Measurements from ENCODE around the gene SLC6A4.

SLC6A4 gene

GRCh38 chr17:30235386-30236296 lies at the start of gene SLC6A4:
Gene SLC6A4 (minus strand): TSS chr17:30235697. CDS start chr17:30221958, 13,739 bp downstream.
- no peak for DNase-seq

GRCh38 chr17:30279156-30279555 lies 43.7 kb upstream of the SLC6A4 start:
- DNase-seq, result no peak

GRCh38 chr17:30278032-30278431 lies 42.5 kb upstream of the SLC6A4 start:
- DNase-seq, result peak; percentile 32

- no peak for DNase-seq
These were observed 40.4 kb upstream of the SLC6A4 start for GRCh38 chr17:30275911-30276310.

GRCh38 chr17:30274887-30275286 lies 39.4 kb upstream of the SLC6A4 start:
- no peak for DNase-seq

- DNase-seq, result no peak
These were observed 37.9 kb upstream of the SLC6A4 start for GRCh38 chr17:30273373-30273772.

- DNase-seq, result no peak
These were observed 35.6 kb upstream of the SLC6A4 start for GRCh38 chr17:30271102-30271501.

GRCh38 chr17:30267625-30268024 lies 32.1 kb upstream of the SLC6A4 start:
- no peak for DNase-seq

GRCh38 chr17:30263552-30264333 lies 28.2 kb upstream of the SLC6A4 start:
- DNase-seq, result no peak

- no peak for DNase-seq
These were observed 21.4 kb upstream of the SLC6A4 start for GRCh38 chr17:30256756-30257506.

- DNase-seq, result no peak
These were observed 18.7 kb upstream of the SLC6A4 start for GRCh38 chr17:30254150-30254549.

- DNase-seq, result no peak
These were observed 17.8 kb upstream of the SLC6A4 start for GRCh38 chr17:30253312-30253711.

GRCh38 chr17:30251931-30252330 lies 16.4 kb upstream of the SLC6A4 start:
- no peak for DNase-seq

GRCh38 chr17:30249460-30249859 lies 14.0 kb upstream of the SLC6A4 start:
- no peak for DNase-seq

- no peak for DNase-seq
These were observed 13.3 kb upstream of the SLC6A4 start for GRCh38 chr17:30248786-30249185.

GRCh38 chr17:30246460-30246859 lies 11.0 kb upstream of the SLC6A4 start:
- DNase-seq, result no peak

- DNase-seq, result no peak
These were observed 9.4 kb upstream of the SLC6A4 start for GRCh38 chr17:30244853-30245385.

GRCh38 chr17:30243568-30243967 lies 8.1 kb upstream of the SLC6A4 start:
- DNase-seq, result no peak

- no peak for DNase-seq
These were observed 7.5 kb upstream of the SLC6A4 start for GRCh38 chr17:30243002-30243401.

GRCh38 chr17:30241051-30241450 lies 5.6 kb upstream of the SLC6A4 start:
- no peak for DNase-seq

- no peak for DNase-seq
These were observed 4.7 kb upstream of the SLC6A4 start for GRCh38 chr17:30240177-30240576.

- DNase-seq, result no peak
These were observed 3.6 kb upstream of the SLC6A4 start for GRCh38 chr17:30239089-30239462.

All from NCI-H510A treated with DMSO at 0.1 percent for 48 hours (cell line).